ENCODE results near the gene C1QL4. TPM values are rescaled to one million over a fixed set of nuclear protein-coding genes. Genes with fewer than 3 reads are reported as not detected.

The C1QL4 gene
- total and polyA plus RNA-seq, 9 of the 15 experiments (the other 6 are each of a cell fraction or from before 2014, with no cell fraction given) = 0.08 to 2.1 (median 0.31) TPM

DNA sequence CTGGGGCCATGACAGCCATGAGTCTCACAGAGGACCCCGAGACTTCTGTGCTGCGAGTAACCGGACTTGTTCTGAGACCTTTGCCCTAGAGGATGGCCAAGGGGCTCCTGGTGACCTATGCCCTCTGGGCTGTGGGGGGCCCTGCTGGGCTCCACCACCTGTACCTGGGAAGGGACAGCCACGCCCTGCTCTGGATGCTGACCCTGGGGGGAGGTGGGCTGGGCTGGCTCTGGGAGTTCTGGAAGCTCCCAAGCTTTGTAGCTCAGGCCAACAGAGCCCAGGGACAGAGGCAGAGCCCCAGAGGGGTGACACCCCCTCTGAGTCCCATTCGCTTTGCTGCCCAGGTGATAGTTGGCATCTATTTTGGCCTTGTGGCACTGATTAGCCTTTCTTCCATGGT is 11.8 kb upstream of the C1QL4 start (continued):
- TF ChIP-seq, protein P1, sequence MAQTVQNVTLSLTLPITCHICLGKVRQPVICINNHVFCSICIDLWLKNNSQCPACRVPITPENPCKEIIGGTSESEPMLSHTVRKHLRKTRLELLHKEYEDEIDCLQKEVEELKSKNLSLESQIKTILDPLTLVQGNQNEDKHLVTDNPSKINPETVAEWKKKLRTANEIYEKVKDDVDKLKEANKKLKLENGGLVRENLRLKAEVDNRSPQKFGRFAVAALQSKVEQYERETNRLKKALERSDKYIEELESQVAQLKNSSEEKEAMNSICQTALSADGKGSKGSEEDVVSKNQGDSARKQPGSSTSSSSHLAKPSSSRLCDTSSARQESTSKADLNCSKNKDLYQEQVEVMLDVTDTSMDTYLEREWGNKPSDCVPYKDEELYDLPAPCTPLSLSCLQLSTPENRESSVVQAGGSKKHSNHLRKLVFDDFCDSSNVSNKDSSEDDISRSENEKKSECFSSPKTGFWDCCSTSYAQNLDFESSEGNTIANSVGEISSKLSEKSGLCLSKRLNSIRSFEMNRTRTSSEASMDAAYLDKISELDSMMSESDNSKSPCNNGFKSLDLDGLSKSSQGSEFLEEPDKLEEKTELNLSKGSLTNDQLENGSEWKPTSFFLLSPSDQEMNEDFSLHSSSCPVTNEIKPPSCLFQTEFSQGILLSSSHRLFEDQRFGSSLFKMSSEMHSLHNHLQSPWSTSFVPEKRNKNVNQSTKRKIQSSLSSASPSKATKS (CRISPR knock-in tag; IDR thresholded peaks at IDR 0.05) = no peak
- TF ChIP-seq, protein P2, sequence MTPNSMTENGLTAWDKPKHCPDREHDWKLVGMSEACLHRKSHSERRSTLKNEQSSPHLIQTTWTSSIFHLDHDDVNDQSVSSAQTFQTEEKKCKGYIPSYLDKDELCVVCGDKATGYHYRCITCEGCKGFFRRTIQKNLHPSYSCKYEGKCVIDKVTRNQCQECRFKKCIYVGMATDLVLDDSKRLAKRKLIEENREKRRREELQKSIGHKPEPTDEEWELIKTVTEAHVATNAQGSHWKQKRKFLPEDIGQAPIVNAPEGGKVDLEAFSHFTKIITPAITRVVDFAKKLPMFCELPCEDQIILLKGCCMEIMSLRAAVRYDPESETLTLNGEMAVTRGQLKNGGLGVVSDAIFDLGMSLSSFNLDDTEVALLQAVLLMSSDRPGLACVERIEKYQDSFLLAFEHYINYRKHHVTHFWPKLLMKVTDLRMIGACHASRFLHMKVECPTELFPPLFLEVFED (CRISPR knock-in tag; conservative IDR thresholded peaks at IDR 0.05) = no peak
- TF ChIP-seq, protein P3, sequence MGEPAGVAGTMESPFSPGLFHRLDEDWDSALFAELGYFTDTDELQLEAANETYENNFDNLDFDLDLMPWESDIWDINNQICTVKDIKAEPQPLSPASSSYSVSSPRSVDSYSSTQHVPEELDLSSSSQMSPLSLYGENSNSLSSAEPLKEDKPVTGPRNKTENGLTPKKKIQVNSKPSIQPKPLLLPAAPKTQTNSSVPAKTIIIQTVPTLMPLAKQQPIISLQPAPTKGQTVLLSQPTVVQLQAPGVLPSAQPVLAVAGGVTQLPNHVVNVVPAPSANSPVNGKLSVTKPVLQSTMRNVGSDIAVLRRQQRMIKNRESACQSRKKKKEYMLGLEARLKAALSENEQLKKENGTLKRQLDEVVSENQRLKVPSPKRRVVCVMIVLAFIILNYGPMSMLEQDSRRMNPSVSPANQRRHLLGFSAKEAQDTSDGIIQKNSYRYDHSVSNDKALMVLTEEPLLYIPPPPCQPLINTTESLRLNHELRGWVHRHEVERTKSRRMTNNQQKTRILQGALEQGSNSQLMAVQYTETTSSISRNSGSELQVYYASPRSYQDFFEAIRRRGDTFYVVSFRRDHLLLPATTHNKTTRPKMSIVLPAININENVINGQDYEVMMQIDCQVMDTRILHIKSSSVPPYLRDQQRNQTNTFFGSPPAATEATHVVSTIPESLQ (CRISPR knock-in tag; IDR thresholded peaks at IDR 0.05) = no peak
- TF ChIP-seq NFRKB (IDR thresholded peaks at IDR 0.05; ENCODE audit: low read depth) = no peak
- TF ChIP-seq, protein P4, sequence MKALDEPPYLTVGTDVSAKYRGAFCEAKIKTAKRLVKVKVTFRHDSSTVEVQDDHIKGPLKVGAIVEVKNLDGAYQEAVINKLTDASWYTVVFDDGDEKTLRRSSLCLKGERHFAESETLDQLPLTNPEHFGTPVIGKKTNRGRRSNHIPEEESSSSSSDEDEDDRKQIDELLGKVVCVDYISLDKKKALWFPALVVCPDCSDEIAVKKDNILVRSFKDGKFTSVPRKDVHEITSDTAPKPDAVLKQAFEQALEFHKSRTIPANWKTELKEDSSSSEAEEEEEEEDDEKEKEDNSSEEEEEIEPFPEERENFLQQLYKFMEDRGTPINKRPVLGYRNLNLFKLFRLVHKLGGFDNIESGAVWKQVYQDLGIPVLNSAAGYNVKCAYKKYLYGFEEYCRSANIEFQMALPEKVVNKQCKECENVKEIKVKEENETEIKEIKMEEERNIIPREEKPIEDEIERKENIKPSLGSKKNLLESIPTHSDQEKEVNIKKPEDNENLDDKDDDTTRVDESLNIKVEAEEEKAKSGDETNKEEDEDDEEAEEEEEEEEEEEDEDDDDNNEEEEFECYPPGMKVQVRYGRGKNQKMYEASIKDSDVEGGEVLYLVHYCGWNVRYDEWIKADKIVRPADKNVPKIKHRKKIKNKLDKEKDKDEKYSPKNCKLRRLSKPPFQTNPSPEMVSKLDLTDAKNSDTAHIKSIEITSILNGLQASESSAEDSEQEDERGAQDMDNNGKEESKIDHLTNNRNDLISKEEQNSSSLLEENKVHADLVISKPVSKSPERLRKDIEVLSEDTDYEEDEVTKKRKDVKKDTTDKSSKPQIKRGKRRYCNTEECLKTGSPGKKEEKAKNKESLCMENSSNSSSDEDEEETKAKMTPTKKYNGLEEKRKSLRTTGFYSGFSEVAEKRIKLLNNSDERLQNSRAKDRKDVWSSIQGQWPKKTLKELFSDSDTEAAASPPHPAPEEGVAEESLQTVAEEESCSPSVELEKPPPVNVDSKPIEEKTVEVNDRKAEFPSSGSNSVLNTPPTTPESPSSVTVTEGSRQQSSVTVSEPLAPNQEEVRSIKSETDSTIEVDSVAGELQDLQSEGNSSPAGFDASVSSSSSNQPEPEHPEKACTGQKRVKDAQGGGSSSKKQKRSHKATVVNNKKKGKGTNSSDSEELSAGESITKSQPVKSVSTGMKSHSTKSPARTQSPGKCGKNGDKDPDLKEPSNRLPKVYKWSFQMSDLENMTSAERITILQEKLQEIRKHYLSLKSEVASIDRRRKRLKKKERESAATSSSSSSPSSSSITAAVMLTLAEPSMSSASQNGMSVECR (CRISPR knock-in tag; IDR thresholded peaks at IDR 0.05) = no peak
- no peak for TF ChIP-seq ZNF347 (CRISPR knock-in tag; IDR thresholded peaks at IDR 0.05; ENCODE audit: low read depth)
- TF ChIP-seq SMARCC2 (IDR thresholded peaks at IDR 0.05; ENCODE audit: low read depth) = no peak
- no peak for TF ChIP-seq KLF1 (tag; IDR thresholded peaks at IDR 0.05)
- TF ChIP-seq MEF2A (IDR thresholded peaks at IDR 0.05; ENCODE audit: control insufficient read depth, low read depth, low read length) = no peak
- no peak for TF ChIP-seq ZNF778 (CRISPR knock-in tag; IDR thresholded peaks at IDR 0.05)
- TF ChIP-seq ZZZ3 (IDR thresholded peaks at IDR 0.05) = no peak
- TF ChIP-seq HMGN3 (IDR thresholded peaks at IDR 0.05; ENCODE audit: borderline replicate concordance, extremely low read depth, insufficient read length, low read depth, low read length) = no peak
- TF ChIP-seq POU5F1 (IDR thresholded peaks at IDR 0.05; ENCODE audit: borderline replicate concordance, low read depth, low read length, partially characterized antibody) = no peak

Data from K562 (cell line).